Bronchus fibroblast of lung (primary cell): Measurements from ENCODE around the gene PLSCR2. TPM values are rescaled to one million over a fixed set of nuclear protein-coding genes. Genes with fewer than 3 reads are reported as not detected.

Experiments used
- total RNA-seq: library from RNA; depleted of rRNA; stranded (reverse); fragments of >200 nt; gene quantifications from 2 replicates; pipeline ENCODE4 v1.2.3, GENCODE V29; 2015

The PLSCR2 gene
- total RNA-seq, result not detected in 2 replicates

GRCh38 chr3:146469150-146470017 lies at the start of gene PLSCR2:
Gene PLSCR2 (minus strand): TSS chr3:146469561. CDS start chr3:146459904, 9,657 bp downstream.

Other genes with a start within 250 kb of the PLSCR2 start
- gene PLSCR4, start 218.5 kb downstream of the PLSCR2 start, total RNA-seq, result 4.2 and 4.6 TPM in 2 replicates
- gene PLSCR1, start 75.0 kb upstream of the PLSCR2 start, total RNA-seq, result 95.1 and 110 TPM in 2 replicates
- gene PLSCR5, start 135.8 kb upstream of the PLSCR2 start, total RNA-seq, result not detected in 2 replicates